Glutamatergic neuron (in vitro differentiated cells): ENCODE data around the gene NRXN3. TPM values are rescaled to one million over a fixed set of nuclear protein-coding genes. Genes with fewer than 3 reads are reported as not detected.

Experiments
- DNase-seq: peaks from one replicate; pipeline ENCODE4 v3.0.0; 2022
- H3K27ac Mint-ChIP-seq: one replicate; pipeline ENCODE4 v1.8.0; 2020; ENCODE audit warnings: mild to moderate bottlenecking, mixed read lengths, inconsistent platforms; ENCODE audit not compliant: unreplicated experiment
- H3K27me3 Mint-ChIP-seq: one replicate; pipeline ENCODE4 v1.8.0; 2020; ENCODE audit warnings: mild to moderate bottlenecking, moderate library complexity, mixed read lengths, inconsistent platforms; ENCODE audit not compliant: unreplicated experiment
- H3K36me3 Mint-ChIP-seq: one replicate; pipeline ENCODE4 v1.8.0; 2020; ENCODE audit warnings: mild to moderate bottlenecking, mixed read lengths, inconsistent platforms; ENCODE audit not compliant: unreplicated experiment
- H3K4me1 Mint-ChIP-seq: one replicate; pipeline ENCODE4 v1.8.0; 2020; ENCODE audit warnings: mild to moderate bottlenecking, low read depth, mixed read lengths, inconsistent platforms; ENCODE audit not compliant: unreplicated experiment
- H3K4me3 Mint-ChIP-seq: one replicate; pipeline ENCODE4 v1.8.0; 2020; ENCODE audit warnings: mild to moderate bottlenecking, mixed read lengths, inconsistent platforms; ENCODE audit not compliant: unreplicated experiment
- H3K9me3 Mint-ChIP-seq: one replicate; pipeline ENCODE4 v1.8.0; 2020; ENCODE audit warnings: mild to moderate bottlenecking, moderate library complexity, mixed read lengths, inconsistent platforms; ENCODE audit not compliant: unreplicated experiment
- total RNA-seq: library from RNA; stranded (reverse); fragmentation: NEBNext Ultra II Directional; extraction: Animal tissue kit (Norgen Biotek cat#: 25700); gene quantifications from one replicate; pipeline ENCODE4 v1.2.1, GENCODE V29; 2021; ENCODE audit not compliant: unreplicated experiment
- TF ChIP-seq, protein P1 (sequence below): fragments of 200-600 bp; sonication (generic); IDR thresholded peaks from one replicate; pipeline ENCODE4 v1.5.0; 2021; ENCODE audit not compliant: partially characterized antibody, unreplicated experiment

Gene NRXN3
- total RNA-seq, 1 donor from 2014 or later, result 1.2 TPM

DNA sequence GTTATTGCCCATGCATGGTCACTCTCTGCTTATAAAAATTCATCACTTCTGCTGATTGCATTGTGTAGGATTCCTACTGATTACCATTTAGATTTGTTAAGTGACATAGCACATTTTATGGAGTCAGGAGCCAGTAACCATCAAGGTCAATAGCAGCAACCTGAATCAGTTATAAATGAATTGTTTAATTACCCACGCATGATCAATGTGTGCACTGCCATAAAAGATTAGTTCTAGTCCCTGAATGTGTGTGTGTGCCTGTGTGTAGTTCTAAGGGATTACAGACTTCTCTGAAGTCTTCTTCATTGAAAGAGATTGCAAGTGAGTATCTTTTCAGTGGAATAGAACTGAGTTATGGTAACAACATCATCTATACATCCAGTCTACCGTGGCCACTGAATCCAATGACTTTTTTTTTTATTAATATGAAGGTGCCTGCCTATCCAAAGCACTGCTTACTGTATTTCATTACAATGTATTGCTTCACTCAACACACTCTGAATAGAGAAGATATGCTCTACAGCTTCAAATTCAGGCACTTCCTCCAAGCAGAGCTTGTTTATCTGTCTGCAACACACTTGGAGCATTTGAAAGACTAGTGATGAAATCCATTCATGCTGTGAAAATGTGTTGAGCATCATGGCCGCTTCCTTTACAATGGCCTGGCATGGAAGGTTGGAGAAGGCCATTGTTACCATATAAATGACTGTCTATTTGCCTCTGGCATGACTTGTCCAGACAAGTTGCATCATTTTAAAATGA lies 1659.4 kb downstream of the NRXN3 start:
- Mint-ChIP-seq H3K27ac (no peak overlapping the region), H3K27me3 (no peaks in the 10 kb centered on the region), H3K36me3 (no peaks in the 10 kb centered on the region), H3K4me3 (no peak overlapping the region), H3K9me3 (no peaks in the 10 kb centered on the region), H3K4me1 (peaks cover 9% of the 10 kb centered on the region)
- TF ChIP-seq, protein P1, sequence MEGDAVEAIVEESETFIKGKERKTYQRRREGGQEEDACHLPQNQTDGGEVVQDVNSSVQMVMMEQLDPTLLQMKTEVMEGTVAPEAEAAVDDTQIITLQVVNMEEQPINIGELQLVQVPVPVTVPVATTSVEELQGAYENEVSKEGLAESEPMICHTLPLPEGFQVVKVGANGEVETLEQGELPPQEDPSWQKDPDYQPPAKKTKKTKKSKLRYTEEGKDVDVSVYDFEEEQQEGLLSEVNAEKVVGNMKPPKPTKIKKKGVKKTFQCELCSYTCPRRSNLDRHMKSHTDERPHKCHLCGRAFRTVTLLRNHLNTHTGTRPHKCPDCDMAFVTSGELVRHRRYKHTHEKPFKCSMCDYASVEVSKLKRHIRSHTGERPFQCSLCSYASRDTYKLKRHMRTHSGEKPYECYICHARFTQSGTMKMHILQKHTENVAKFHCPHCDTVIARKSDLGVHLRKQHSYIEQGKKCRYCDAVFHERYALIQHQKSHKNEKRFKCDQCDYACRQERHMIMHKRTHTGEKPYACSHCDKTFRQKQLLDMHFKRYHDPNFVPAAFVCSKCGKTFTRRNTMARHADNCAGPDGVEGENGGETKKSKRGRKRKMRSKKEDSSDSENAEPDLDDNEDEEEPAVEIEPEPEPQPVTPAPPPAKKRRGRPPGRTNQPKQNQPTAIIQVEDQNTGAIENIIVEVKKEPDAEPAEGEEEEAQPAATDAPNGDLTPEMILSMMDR, result no peak
- DNase-seq, result no peak

DNA sequence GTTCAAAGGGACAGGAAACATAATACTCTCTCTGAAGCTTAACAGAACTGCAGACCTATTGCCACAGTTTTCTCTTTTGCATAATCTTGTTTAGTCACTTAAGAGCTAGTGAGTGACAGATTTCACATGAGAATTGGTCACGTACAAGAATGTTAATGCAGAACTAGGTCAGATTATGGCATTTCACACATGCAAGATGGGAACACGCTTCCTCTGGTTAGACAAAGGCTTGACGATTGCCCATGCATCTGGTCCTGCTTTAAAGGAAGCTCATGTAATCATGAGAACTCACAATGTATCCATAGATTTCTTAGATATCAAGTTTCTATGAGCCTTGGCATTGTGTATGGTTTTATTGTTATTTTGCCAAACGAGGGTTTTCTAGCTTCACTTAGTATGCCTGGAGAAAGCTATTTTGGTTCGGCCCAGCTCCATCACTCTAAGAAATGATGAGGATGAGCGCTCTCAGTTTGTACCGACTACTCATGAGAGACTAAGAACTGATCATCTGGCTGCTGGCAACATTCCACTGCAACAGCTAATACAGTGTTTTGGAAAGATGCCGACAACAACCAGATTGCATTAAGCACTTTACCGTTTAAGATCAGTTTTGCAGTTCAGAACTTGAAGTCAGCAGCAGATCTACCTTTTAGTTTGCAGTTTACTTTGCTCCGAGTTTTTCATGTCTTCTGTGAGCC lies 1661.2 kb downstream of the NRXN3 start:
- no peak for DNase-seq
- Mint-ChIP-seq H3K4me3 (no peak overlapping the region), H3K27ac (peak overlapping the region; percentile 70), H3K9me3 (no peaks in the 10 kb centered on the region), H3K27me3 (no peaks in the 10 kb centered on the region), H3K36me3 (no peaks in the 10 kb centered on the region), H3K4me1 (peaks cover 9% of the 10 kb centered on the region)
- TF ChIP-seq, protein P1, result no peak

DNA sequence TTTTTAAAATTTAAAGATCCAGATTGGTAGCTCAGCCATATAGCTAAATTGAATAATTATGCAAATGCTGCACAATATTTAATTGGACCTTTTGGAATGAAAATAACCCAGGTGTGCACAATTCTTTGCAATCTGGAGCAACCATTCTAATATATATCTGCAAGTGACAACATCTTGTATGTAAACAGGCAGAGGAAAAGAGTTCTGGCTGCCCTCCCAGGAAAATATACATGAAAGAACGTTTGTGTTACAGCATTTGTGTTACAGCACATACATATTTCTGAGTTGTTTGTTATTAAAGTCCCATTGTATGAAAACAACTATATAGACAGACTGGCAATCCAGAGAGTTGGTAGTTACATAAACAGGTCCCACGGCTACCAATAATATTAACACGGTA lies 1663.6 kb downstream of the NRXN3 start:
- Mint-ChIP-seq H3K9me3 (no peaks in the 10 kb centered on the region), H3K27ac (no peak overlapping the region), H3K4me3 (no peak overlapping the region), H3K4me1 (peaks cover 11% of the 10 kb centered on the region), H3K36me3 (no peaks in the 10 kb centered on the region), H3K27me3 (no peaks in the 10 kb centered on the region)
- TF ChIP-seq, protein P1, result no peak
- DNase-seq, result no peak

DNA sequence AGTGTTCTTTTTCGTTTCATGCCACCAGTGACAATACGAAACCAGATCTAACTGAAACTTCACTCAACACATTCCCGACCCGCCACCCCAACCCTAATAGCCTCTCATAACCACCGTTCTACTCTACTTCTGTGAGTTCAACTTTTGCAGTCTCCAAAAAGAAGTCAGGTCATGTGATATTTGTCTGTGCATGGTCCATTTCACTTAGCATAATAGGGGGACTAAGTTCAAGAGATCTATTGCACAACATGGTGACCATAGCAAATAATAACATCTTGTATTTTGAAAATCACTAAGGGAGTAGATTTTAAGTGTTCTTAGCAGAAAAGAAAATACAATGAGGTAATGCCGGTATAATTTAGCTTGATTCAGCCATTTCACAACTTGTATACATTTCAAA lies 1664.7 kb downstream of the NRXN3 start:
- Mint-ChIP-seq H3K27ac (no peak overlapping the region), H3K4me3 (no peak overlapping the region), H3K9me3 (no peaks in the 10 kb centered on the region), H3K36me3 (no peaks in the 10 kb centered on the region), H3K4me1 (peaks cover 12% of the 10 kb centered on the region), H3K27me3 (no peaks in the 10 kb centered on the region)
- DNase-seq, result no peak
- TF ChIP-seq, protein P1, result no peak

DNA sequence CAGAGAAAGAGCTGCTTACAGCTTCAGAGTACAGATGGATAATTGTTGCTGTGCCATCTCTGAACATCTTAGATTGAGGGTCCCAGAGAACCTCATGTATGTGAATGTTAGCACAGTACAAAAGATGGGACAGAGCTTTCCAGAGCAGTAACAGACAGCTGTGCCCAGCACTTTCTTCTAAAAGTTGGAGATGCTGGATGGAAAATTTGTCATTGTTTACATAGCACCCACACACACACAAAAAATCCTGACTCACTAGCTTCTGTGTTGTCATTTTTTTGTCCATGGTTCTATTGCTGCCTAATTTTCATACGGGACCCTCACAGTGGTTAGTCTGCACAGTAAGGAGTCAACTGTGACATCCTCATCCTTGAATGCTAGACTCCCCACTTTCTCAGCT lies 1666.4 kb downstream of the NRXN3 start:
- Mint-ChIP-seq H3K27me3 (no peaks in the 10 kb centered on the region), H3K9me3 (no peaks in the 10 kb centered on the region), H3K27ac (no peak overlapping the region), H3K4me3 (no peak overlapping the region), H3K36me3 (no peaks in the 10 kb centered on the region), H3K4me1 (peaks cover 8% of the 10 kb centered on the region)
- TF ChIP-seq, protein P1, result no peak
- no peak for DNase-seq
